ENCODE measurements around the gene CD96. TPM values are rescaled to one million over a fixed set of nuclear protein-coding genes. Genes with fewer than 3 reads are reported as not detected.
A peak's percentile ranks its signal among the peaks of the same experiment; 100 is the strongest.

Gene CD96
- polyA plus RNA-seq, 2 donors: 0.88 to 0.94 TPM

- Histone ChIP-seq H3K27me3 (ENCODE audit: control insufficient read depth in 1 of 2, insufficient read depth in 2 of 2, low read length in 2 of 2) (no peaks in the 10 kb centered on the region), H3K36me3 (ENCODE audit: control insufficient read depth in 2 of 2, insufficient read depth in 2 of 2, low read length in 1 of 2) (no peaks in the 10 kb centered on the region), H3K4me3 (ENCODE audit: low read depth in 1 of 2, low read length in 2 of 2) (no peak overlapping the region), H3K9me3 (ENCODE audit: control insufficient read depth in 2 of 2, insufficient read depth in 1 of 2, low read depth in 1 of 2, low read length in 1 of 2) (no peaks in the 10 kb centered on the region), H3K4me1 (ENCODE audit: control insufficient read depth in 2 of 2, insufficient read depth in 2 of 2, low read length in 1 of 2) (peaks cover 0 to 10% of the 10 kb centered on the region in 2 donors), H3K27ac (ENCODE audit: low read depth in 2 of 2, low read length in 1 of 2) (no peak overlapping the region)
- WGBS, 2 donors: 26 to 38% methylated on average over 1 of the region's 1 CpG
Measured at GRCh38 chr3:111598139-111598538, 56.1 kb downstream of the CD96 start.

GRCh38 chr3:111598552-111598951 lies 56.6 kb downstream of the CD96 start:
- Histone ChIP-seq H3K36me3 (ENCODE audit: control insufficient read depth in 2 of 2, insufficient read depth in 2 of 2, low read length in 1 of 2) (no peaks in the 10 kb centered on the region), H3K27me3 (ENCODE audit: control insufficient read depth in 1 of 2, insufficient read depth in 2 of 2, low read length in 2 of 2) (no peaks in the 10 kb centered on the region), H3K27ac (ENCODE audit: low read depth in 2 of 2, low read length in 1 of 2) (no peak overlapping the region), H3K4me3 (ENCODE audit: low read depth in 1 of 2, low read length in 2 of 2) (no peak overlapping the region), H3K4me1 (ENCODE audit: control insufficient read depth in 2 of 2, insufficient read depth in 2 of 2, low read length in 1 of 2) (peaks cover 0 to 10% of the 10 kb centered on the region in 2 donors), H3K9me3 (ENCODE audit: control insufficient read depth in 2 of 2, insufficient read depth in 1 of 2, low read depth in 1 of 2, low read length in 1 of 2) (no peaks in the 10 kb centered on the region)
- WGBS, 2 donors: 50 to 61% methylated on average over 2 of the region's 2 CpGs

GRCh38 chr3:111601810-111602209 lies 59.8 kb downstream of the CD96 start:
- H3K4me3 ChIP-seq (ENCODE audit: low read depth in 1 of 2, low read length in 2 of 2): no peak overlapping the region
- WGBS, 2 donors: 74 to 81% methylated on average over 4 of the region's 4 CpGs
- H3K27me3 ChIP-seq (ENCODE audit: control insufficient read depth in 1 of 2, insufficient read depth in 2 of 2, low read length in 2 of 2): no peaks in the 10 kb centered on the region
- no peak overlapping the region for H3K27ac ChIP-seq (ENCODE audit: low read depth in 2 of 2, low read length in 1 of 2)
- no peaks in the 10 kb centered on the region for H3K9me3 ChIP-seq (ENCODE audit: control insufficient read depth in 2 of 2, insufficient read depth in 1 of 2, low read depth in 1 of 2, low read length in 1 of 2)
- no peaks in the 10 kb centered on the region for H3K36me3 ChIP-seq (ENCODE audit: control insufficient read depth in 2 of 2, insufficient read depth in 2 of 2, low read length in 1 of 2)
- H3K4me1 ChIP-seq (ENCODE audit: control insufficient read depth in 2 of 2, insufficient read depth in 2 of 2, low read length in 1 of 2): no peaks in the 10 kb centered on the region

- Histone ChIP-seq H3K4me3 (ENCODE audit: low read depth in 1 of 2, low read length in 2 of 2) (no peak overlapping the region), H3K9me3 (ENCODE audit: control insufficient read depth in 2 of 2, insufficient read depth in 1 of 2, low read depth in 1 of 2, low read length in 1 of 2) (no peaks in the 10 kb centered on the region), H3K4me1 (ENCODE audit: control insufficient read depth in 2 of 2, insufficient read depth in 2 of 2, low read length in 1 of 2) (no peaks in the 10 kb centered on the region), H3K36me3 (ENCODE audit: control insufficient read depth in 2 of 2, insufficient read depth in 2 of 2, low read length in 1 of 2) (no peaks in the 10 kb centered on the region), H3K27ac (ENCODE audit: low read depth in 2 of 2, low read length in 1 of 2) (no peak overlapping the region), H3K27me3 (ENCODE audit: control insufficient read depth in 1 of 2, insufficient read depth in 2 of 2, low read length in 2 of 2) (no peaks in the 10 kb centered on the region)
- WGBS, 2 donors: 90 to 93% methylated on average over 1 of the region's 1 CpG
Measured at GRCh38 chr3:111603679-111604078, 61.7 kb downstream of the CD96 start.

GRCh38 chr3:111604119-111604518 lies 62.1 kb downstream of the CD96 start:
- Histone ChIP-seq H3K9me3 (ENCODE audit: control insufficient read depth in 2 of 2, insufficient read depth in 1 of 2, low read depth in 1 of 2, low read length in 1 of 2) (no peaks in the 10 kb centered on the region), H3K4me1 (ENCODE audit: control insufficient read depth in 2 of 2, insufficient read depth in 2 of 2, low read length in 1 of 2) (no peaks in the 10 kb centered on the region), H3K36me3 (ENCODE audit: control insufficient read depth in 2 of 2, insufficient read depth in 2 of 2, low read length in 1 of 2) (no peaks in the 10 kb centered on the region), H3K27ac (ENCODE audit: low read depth in 2 of 2, low read length in 1 of 2) (no peak overlapping the region), H3K27me3 (ENCODE audit: control insufficient read depth in 1 of 2, insufficient read depth in 2 of 2, low read length in 2 of 2) (no peaks in the 10 kb centered on the region), H3K4me3 (ENCODE audit: low read depth in 1 of 2, low read length in 2 of 2) (no peak overlapping the region)
- 41 to 63% methylated on average over 2 of the region's 2 CpGs for WGBS, 2 donors

- Histone ChIP-seq H3K36me3 (ENCODE audit: control insufficient read depth in 2 of 2, insufficient read depth in 2 of 2, low read length in 1 of 2) (no peaks in the 10 kb centered on the region), H3K9me3 (ENCODE audit: control insufficient read depth in 2 of 2, insufficient read depth in 1 of 2, low read depth in 1 of 2, low read length in 1 of 2) (no peaks in the 10 kb centered on the region), H3K27me3 (ENCODE audit: control insufficient read depth in 1 of 2, insufficient read depth in 2 of 2, low read length in 2 of 2) (no peaks in the 10 kb centered on the region), H3K4me3 (ENCODE audit: low read depth in 1 of 2, low read length in 2 of 2) (no peak overlapping the region), H3K4me1 (ENCODE audit: control insufficient read depth in 2 of 2, insufficient read depth in 2 of 2, low read length in 1 of 2) (peaks cover 0 to 2% of the 10 kb centered on the region in 2 donors), H3K27ac (ENCODE audit: low read depth in 2 of 2, low read length in 1 of 2) (no peak overlapping the region)
Measured at GRCh38 chr3:111605018-111605417, 63.0 kb downstream of the CD96 start.

GRCh38 chr3:111605493-111605892 lies 63.5 kb downstream of the CD96 start:
- H3K4me3 ChIP-seq (ENCODE audit: low read depth in 1 of 2, low read length in 2 of 2): no peak overlapping the region
- no peaks in the 10 kb centered on the region for H3K36me3 ChIP-seq (ENCODE audit: control insufficient read depth in 2 of 2, insufficient read depth in 2 of 2, low read length in 1 of 2)
- H3K27ac ChIP-seq (ENCODE audit: low read depth in 2 of 2, low read length in 1 of 2): no peak overlapping the region
- no peaks in the 10 kb centered on the region for H3K9me3 ChIP-seq (ENCODE audit: control insufficient read depth in 2 of 2, insufficient read depth in 1 of 2, low read depth in 1 of 2, low read length in 1 of 2)
- H3K27me3 ChIP-seq (ENCODE audit: control insufficient read depth in 1 of 2, insufficient read depth in 2 of 2, low read length in 2 of 2): no peaks in the 10 kb centered on the region
- peaks cover 0 to 2% of the 10 kb centered on the region in 2 donors for H3K4me1 ChIP-seq (ENCODE audit: control insufficient read depth in 2 of 2, insufficient read depth in 2 of 2, low read length in 1 of 2)
- WGBS, 2 donors: 79 to 84% methylated on average over 2 of the region's 2 CpGs

GRCh38 chr3:111607240-111607920 lies 65.4 kb downstream of the CD96 start:
- Histone ChIP-seq H3K36me3 (ENCODE audit: control insufficient read depth in 2 of 2, insufficient read depth in 2 of 2, low read length in 1 of 2) (no peaks in the 10 kb centered on the region), H3K27me3 (ENCODE audit: control insufficient read depth in 1 of 2, insufficient read depth in 2 of 2, low read length in 2 of 2) (no peaks in the 10 kb centered on the region)
- WGBS, 2 donors: 63 to 76% methylated on average over 3 of the region's 3 CpGs

GRCh38 chr3:111608383-111608782 lies 66.4 kb downstream of the CD96 start:
- Histone ChIP-seq H3K36me3 (ENCODE audit: control insufficient read depth in 2 of 2, insufficient read depth in 2 of 2, low read length in 1 of 2) (no peaks in the 10 kb centered on the region), H3K27ac (ENCODE audit: low read depth in 2 of 2, low read length in 1 of 2) (no peak overlapping the region), H3K4me1 (ENCODE audit: control insufficient read depth in 2 of 2, insufficient read depth in 2 of 2, low read length in 1 of 2) (peaks cover 0 to 2% of the 10 kb centered on the region in 2 donors), H3K27me3 (ENCODE audit: control insufficient read depth in 1 of 2, insufficient read depth in 2 of 2, low read length in 2 of 2) (no peaks in the 10 kb centered on the region), H3K9me3 (ENCODE audit: control insufficient read depth in 2 of 2, insufficient read depth in 1 of 2, low read depth in 1 of 2, low read length in 1 of 2) (no peaks in the 10 kb centered on the region), H3K4me3 (ENCODE audit: low read depth in 1 of 2, low read length in 2 of 2) (no peak overlapping the region)
- 74 to 75% methylated on average over 2 of the region's 2 CpGs for WGBS, 2 donors

More at GRCh38 chr3:111607240-111607920, 65.4 kb downstream of the CD96 start:
- peaks cover 0 to 2% of the 10 kb centered on the region in 2 donors for H3K4me1 ChIP-seq (ENCODE audit: control insufficient read depth in 2 of 2, insufficient read depth in 2 of 2, low read length in 1 of 2)
- no peaks in the 10 kb centered on the region for H3K9me3 ChIP-seq (ENCODE audit: control insufficient read depth in 2 of 2, insufficient read depth in 1 of 2, low read depth in 1 of 2, low read length in 1 of 2)
- H3K4me3 ChIP-seq (ENCODE audit: low read depth in 1 of 2, low read length in 2 of 2): no peak overlapping the region
- H3K27ac ChIP-seq (ENCODE audit: low read depth in 2 of 2, low read length in 1 of 2): no peak overlapping the region

GRCh38 chr3:111609700-111610099 lies 67.7 kb downstream of the CD96 start:
- Histone ChIP-seq H3K36me3 (ENCODE audit: control insufficient read depth in 2 of 2, insufficient read depth in 2 of 2, low read length in 1 of 2) (no peaks in the 10 kb centered on the region), H3K4me3 (ENCODE audit: low read depth in 1 of 2, low read length in 2 of 2) (no peak overlapping the region), H3K27me3 (ENCODE audit: control insufficient read depth in 1 of 2, insufficient read depth in 2 of 2, low read length in 2 of 2) (no peaks in the 10 kb centered on the region), H3K9me3 (ENCODE audit: control insufficient read depth in 2 of 2, insufficient read depth in 1 of 2, low read depth in 1 of 2, low read length in 1 of 2) (no peaks in the 10 kb centered on the region), H3K4me1 (ENCODE audit: control insufficient read depth in 2 of 2, insufficient read depth in 2 of 2, low read length in 1 of 2) (peaks cover 0 to 2% of the 10 kb centered on the region in 2 donors), H3K27ac (ENCODE audit: low read depth in 2 of 2, low read length in 1 of 2) (peak overlapping the region; percentile 76 to 86)
- 84 to 91% methylated on average over 2 of the region's 2 CpGs for WGBS, 2 donors

Data from esophagus (tissue), 2 donors.